H9 (cell line): ENCODE data around the gene METTL4. TPM values are rescaled to one million over a fixed set of nuclear protein-coding genes. Genes with fewer than 3 reads are reported as not detected.

Experiments used
- DNase-seq: peaks from one replicate; pipeline ENCODE4 v3.0.0-alpha.2; 2017
- H2AFZ ChIP-seq: one replicate; pipeline ENCODE4 v1.6.1; 2013; ENCODE audit warnings: mild to moderate bottlenecking, low read length, control low read depth, moderate library complexity
- H2AK5ac ChIP-seq: 2 replicates; pipeline ENCODE4 v1.6.1; 2013; ENCODE audit warnings: low read length, control low read depth, mixed read lengths; ENCODE audit not compliant: insufficient read length
- H2BK120ac ChIP-seq: one replicate; pipeline ENCODE4 v1.6.1; 2013; ENCODE audit warnings: low read depth, mild to moderate bottlenecking, low read length, control low read depth, inconsistent platforms; ENCODE audit not compliant: poor library complexity, severe bottlenecking
- H2BK12ac ChIP-seq: 2 replicates; pipeline ENCODE4 v1.6.1; 2013; ENCODE audit warnings: low read length, control low read depth, mixed read lengths, low read depth; ENCODE audit not compliant: insufficient read length
- H2BK15ac ChIP-seq: 2 replicates; pipeline ENCODE4 v1.6.1; 2013; ENCODE audit warnings: low read depth, low read length, control low read depth
- H2BK20ac ChIP-seq: one replicate; pipeline ENCODE4 v1.6.1; 2013; ENCODE audit warnings: low read depth, mild to moderate bottlenecking, low read length, control low read depth, inconsistent platforms; ENCODE audit not compliant: poor library complexity, severe bottlenecking
- H2BK5ac ChIP-seq: 2 replicates; pipeline ENCODE4 v1.6.1; 2013; ENCODE audit warnings: low read length, control low read depth, mixed read lengths; ENCODE audit not compliant: insufficient read length
- H3K14ac ChIP-seq: 2 replicates; pipeline ENCODE4 v1.6.1; 2013; ENCODE audit warnings: low read length, control low read depth; ENCODE audit not compliant: insufficient read depth
- H3K18ac ChIP-seq: 2 replicates; pipeline ENCODE4 v1.6.1; 2013; ENCODE audit warnings: low read depth, mild to moderate bottlenecking, mixed read lengths, low read length, control low read depth; ENCODE audit not compliant: insufficient read length
- H3K23ac ChIP-seq: 2 replicates; pipeline ENCODE4 v1.6.1; 2013; ENCODE audit warnings: low read length, control low read depth, mixed read lengths, low read depth; ENCODE audit not compliant: insufficient read length
- H3K23me2 ChIP-seq: 2 replicates; pipeline ENCODE4 v1.6.1; 2013; ENCODE audit warnings: low read depth, mild to moderate bottlenecking, mixed read lengths, low read length, control low read depth; ENCODE audit not compliant: insufficient read length, poor library complexity, severe bottlenecking
- H3K27ac ChIP-seq: 2 replicates; pipeline ENCODE4 v1.5.1; 2013; ENCODE audit warnings: low read length, control low read depth, mixed read lengths, low read depth; ENCODE audit not compliant: insufficient read length
- H3K27me3 ChIP-seq: 2 replicates; pipeline ENCODE4 v1.6.1; 2013; ENCODE audit warnings: low read length, control low read depth, inconsistent platforms; ENCODE audit not compliant: insufficient read depth
- H3K4ac ChIP-seq: 2 replicates; pipeline ENCODE4 v1.6.1; 2013; ENCODE audit warnings: low read depth, mild to moderate bottlenecking, control low read depth, inconsistent platforms, low read length, moderate library complexity
- H3K4me1 ChIP-seq: 2 replicates; pipeline ENCODE4 v1.6.1; 2013; ENCODE audit warnings: low read length, control low read depth, inconsistent platforms; ENCODE audit not compliant: insufficient read depth
- H3K4me2 ChIP-seq: 2 replicates; pipeline ENCODE4 v1.6.1; 2013; ENCODE audit warnings: low read length, control low read depth, mixed read lengths; ENCODE audit not compliant: insufficient read length, insufficient read depth
- H3K56ac ChIP-seq: 2 replicates; pipeline ENCODE4 v1.6.1; 2013; ENCODE audit warnings: low read depth, mild to moderate bottlenecking, mixed read lengths, low read length, control low read depth; ENCODE audit not compliant: insufficient read length
- H3K79me1 ChIP-seq: 2 replicates; pipeline ENCODE4 v1.6.1; 2013; ENCODE audit warnings: low read depth, mild to moderate bottlenecking, moderate library complexity, low read length, control low read depth, inconsistent platforms; ENCODE audit not compliant: insufficient read depth, poor library complexity, severe bottlenecking
- H3K79me2 ChIP-seq: 2 replicates; pipeline ENCODE4 v1.6.1; 2013; ENCODE audit warnings: low read length, control low read depth, inconsistent platforms; ENCODE audit not compliant: insufficient read depth
- H3K9ac ChIP-seq: 2 replicates; pipeline ENCODE4 v1.6.1; 2013; ENCODE audit warnings: low read length, control low read depth, mixed read lengths; ENCODE audit not compliant: insufficient read length; ENCODE audit errors: extremely low read depth
- H3K9me3 ChIP-seq: one replicate; pipeline ENCODE4 v1.6.1; 2013; ENCODE audit warnings: low read depth, low read length, inconsistent platforms; ENCODE audit not compliant: control insufficient read depth
- H3T11ph ChIP-seq: one replicate; pipeline ENCODE4 v1.6.1; 2013; ENCODE audit warnings: mild to moderate bottlenecking, low read length, control low read depth, inconsistent platforms
- H4K20me1 ChIP-seq: one replicate; pipeline ENCODE4 v1.6.1; 2013; ENCODE audit not compliant: control insufficient read depth, insufficient read length, insufficient read depth
- H4K5ac ChIP-seq: 2 replicates; pipeline ENCODE4 v1.6.1; 2013; ENCODE audit warnings: low read depth, mild to moderate bottlenecking, mixed read lengths, low read length, control low read depth; ENCODE audit not compliant: insufficient read length
- H4K8ac ChIP-seq: replicated peaks from 2 replicates; pipeline ENCODE4 v1.6.1; 2013; ENCODE audit warnings: low read length, control low read depth, mixed read lengths, low read depth; ENCODE audit not compliant: insufficient read length
- H4K91ac ChIP-seq: 2 replicates; pipeline ENCODE4 v1.6.1; 2013; ENCODE audit warnings: low read depth, mild to moderate bottlenecking, moderate library complexity, mixed read lengths, low read length, control low read depth; ENCODE audit not compliant: insufficient read length
- H3K27ac Mint-ChIP-seq, 3 experiments: 2 replicates in 2 of 3; 3 replicates in 1 of 3; pipeline ENCODE4 v1.8.0; 2020 to 2021; ENCODE audit warnings: mixed read lengths in 3 of 3, mild to moderate bottlenecking in 1 of 3, moderate library complexity in 1 of 3
- H3K27me3 Mint-ChIP-seq: 2 replicates; pipeline ENCODE4 v1.8.0; 2021; ENCODE audit warnings: low read depth, mild to moderate bottlenecking, moderate library complexity, mixed read lengths
- H3K36me3 Mint-ChIP-seq, 3 experiments: 2 replicates in 2 of 3; 3 replicates in 1 of 3; pipeline ENCODE4 v1.8.0; 2020 to 2021; ENCODE audit warnings: low read depth in 3 of 3, mixed read lengths in 3 of 3; ENCODE audit not compliant: insufficient read depth in 1 of 3
- H3K4me1 Mint-ChIP-seq, 2 experiments: 2 replicates each; pipeline ENCODE4 v1.8.0; 2020; ENCODE audit warnings: mixed read lengths in 2 of 2
- H3K4me3 Mint-ChIP-seq, 2 experiments: 2 replicates in 1 of 2; 3 replicates in 1 of 2; pipeline ENCODE4 v1.8.0; 2020 to 2021; ENCODE audit warnings: mild to moderate bottlenecking in 2 of 2, mixed read lengths in 2 of 2, moderate library complexity in 1 of 2
- H3K9me3 Mint-ChIP-seq, 2 experiments: 2 replicates in 1 of 2; 3 replicates in 1 of 2; pipeline ENCODE4 v1.8.0; 2020; ENCODE audit warnings: mild to moderate bottlenecking in 2 of 2, mixed read lengths in 2 of 2, moderate library complexity in 1 of 2
- WGBS: extraction: QIAGEN DNeasy Blood & Tissue Kit; methylation state at CpG from one replicate; pipeline ENCODE4 v1.1.7; 2013; ENCODE audit warnings: missing lambda C conversion rate, low lambda C conversion rate, mixed read lengths; ENCODE audit not compliant: insufficient read length; ENCODE audit errors: extremely low coverage; 5-methylcytosine and 5-hydroxymethylcytosine counted together
- total RNA-seq: library from RNA; stranded (reverse); gene quantifications from 2 replicates; pipeline ENCODE4 v1.2.1, GENCODE V29; 2021
- TF ChIP-seq, protein P1 (sequence below): fragments of 200-600 bp; sonication (generic); conservative IDR thresholded peaks from 3 replicates; pipeline ENCODE4 v1.8.0; 2021; ENCODE audit warnings: antibody characterized with exemption, mild to moderate bottlenecking

The METTL4 gene
- total RNA-seq, 1 experiment from 2014 or later, result 14.2 TPM

GRCh38 chr18:2572892-2573291 lies 1.6 kb upstream of the METTL4 start:
- no peak overlapping the region for H3T11ph ChIP-seq
- no peak overlapping the region for H3K27ac ChIP-seq
- peaks cover 5% of the 10 kb centered on the region; the same call in 1 of the 2 replicates for H3K4me1 ChIP-seq
- no peak overlapping the region for H3K23ac ChIP-seq
- no CpG with 5 or more reads among the region's 5 CpGs for WGBS
- no peak overlapping the region for H2AFZ ChIP-seq
- H3K23me2 ChIP-seq, result peaks cover 14% of the 10 kb centered on the region
- H3K4me2 ChIP-seq, result peak overlapping the region; percentile 94
- H2BK15ac ChIP-seq, result no peak overlapping the region
- H3K9ac ChIP-seq, result peak overlapping the region; percentile 38
- H3K4ac ChIP-seq, result no peak overlapping the region
- TF ChIP-seq, protein P1, sequence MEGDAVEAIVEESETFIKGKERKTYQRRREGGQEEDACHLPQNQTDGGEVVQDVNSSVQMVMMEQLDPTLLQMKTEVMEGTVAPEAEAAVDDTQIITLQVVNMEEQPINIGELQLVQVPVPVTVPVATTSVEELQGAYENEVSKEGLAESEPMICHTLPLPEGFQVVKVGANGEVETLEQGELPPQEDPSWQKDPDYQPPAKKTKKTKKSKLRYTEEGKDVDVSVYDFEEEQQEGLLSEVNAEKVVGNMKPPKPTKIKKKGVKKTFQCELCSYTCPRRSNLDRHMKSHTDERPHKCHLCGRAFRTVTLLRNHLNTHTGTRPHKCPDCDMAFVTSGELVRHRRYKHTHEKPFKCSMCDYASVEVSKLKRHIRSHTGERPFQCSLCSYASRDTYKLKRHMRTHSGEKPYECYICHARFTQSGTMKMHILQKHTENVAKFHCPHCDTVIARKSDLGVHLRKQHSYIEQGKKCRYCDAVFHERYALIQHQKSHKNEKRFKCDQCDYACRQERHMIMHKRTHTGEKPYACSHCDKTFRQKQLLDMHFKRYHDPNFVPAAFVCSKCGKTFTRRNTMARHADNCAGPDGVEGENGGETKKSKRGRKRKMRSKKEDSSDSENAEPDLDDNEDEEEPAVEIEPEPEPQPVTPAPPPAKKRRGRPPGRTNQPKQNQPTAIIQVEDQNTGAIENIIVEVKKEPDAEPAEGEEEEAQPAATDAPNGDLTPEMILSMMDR, result no peak
- H3K14ac ChIP-seq, result no peak overlapping the region
- H4K91ac ChIP-seq, result no peak overlapping the region
- H3K18ac ChIP-seq, result no peak overlapping the region
- Mint-ChIP-seq H3K27ac (peak overlapping the region in 1 of 3 experiments; percentile 87; a peak in 3 of 7 replicates), H3K4me3 (peak overlapping the region; percentile 96 to 99), H3K4me1 (peaks cover 27 to 29% of the 10 kb centered on the region in 2 experiments), H3K36me3 (peaks cover 15 to 35% (median 29%) of the 10 kb centered on the region in 3 experiments; a peak in 6 of 7 replicates), H3K9me3 (no peaks in the 10 kb centered on the region; a peak in 1 of 5 replicates), H3K27me3 (no peaks in the 10 kb centered on the region)
- H4K20me1 ChIP-seq, result no peaks in the 10 kb centered on the region
- H3K9me3 ChIP-seq, result no peaks in the 10 kb centered on the region
- no peak overlapping the region for H3K56ac ChIP-seq
- no peak overlapping the region for H2BK12ac ChIP-seq
- no peaks in the 10 kb centered on the region for H3K27me3 ChIP-seq
- no peak overlapping the region for H2BK20ac ChIP-seq
- peaks cover 3% of the 10 kb centered on the region for H3K79me1 ChIP-seq
- peaks cover 20% of the 10 kb centered on the region; the same call in 1 of the 2 replicates for H3K79me2 ChIP-seq
- H4K8ac ChIP-seq, result no peak overlapping the region
- H2BK5ac ChIP-seq, result no peak overlapping the region
- H2AK5ac ChIP-seq, result no peak overlapping the region
- no peak overlapping the region for H4K5ac ChIP-seq
- no peak for DNase-seq
- no peak overlapping the region for H2BK120ac ChIP-seq
